Measurements from ENCODE around the gene REX1BD.

GRCh38 chr19:18634612-18635297 lies 46.2 kb downstream of the REX1BD start:
- TF ChIP-seq HNF4A (conservative IDR thresholded peaks at IDR 0.05) = no peak
- TF ChIP-seq RAD21 (IDR thresholded peaks at IDR 0.05) = no peak
- TF ChIP-seq GABPA (IDR thresholded peaks at IDR 0.05 in 1 of 2, conservative IDR thresholded peaks at IDR 0.05 in 1 of 2) = no peak
- no peak for TF ChIP-seq ZBTB33 (IDR thresholded peaks at IDR 0.05)
- no peak for TF ChIP-seq JUND (IDR thresholded peaks at IDR 0.05)
- TF ChIP-seq TAF1 (conservative IDR thresholded peaks at IDR 0.05) = no peak
- no peak for TF ChIP-seq CTCF (IDR thresholded peaks at IDR 0.05; ENCODE audit: low read depth, low read length, missing input control)
- TF ChIP-seq EGR1 (IDR thresholded peaks at IDR 0.05; ENCODE audit: low read depth in 2 of 2) = no peak
- no peak for TF ChIP-seq FOXA1 (IDR thresholded peaks at IDR 0.05)
- no peak for TF ChIP-seq YY1 (IDR thresholded peaks at IDR 0.05)
- TF ChIP-seq, protein P1, sequence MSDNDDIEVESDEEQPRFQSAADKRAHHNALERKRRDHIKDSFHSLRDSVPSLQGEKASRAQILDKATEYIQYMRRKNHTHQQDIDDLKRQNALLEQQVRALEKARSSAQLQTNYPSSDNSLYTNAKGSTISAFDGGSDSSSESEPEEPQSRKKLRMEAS (IDR thresholded peaks at IDR 0.05) = no peak
- no peak for TF ChIP-seq REST (IDR thresholded peaks at IDR 0.05)

Measured in liver (tissue), 3 donors.